H9 (cell line): ENCODE data around the gene TARS2. TPM values are rescaled to one million over a fixed set of nuclear protein-coding genes. Genes with fewer than 3 reads are reported as not detected.
A peak's percentile ranks its signal among the peaks of the same experiment; 100 is the strongest.

Experiments
- DNase-seq: peaks from one replicate; pipeline ENCODE4 v3.0.0-alpha.2; 2017
- H2AFZ ChIP-seq: one replicate; pipeline ENCODE4 v1.6.1; 2013; ENCODE audit warnings: mild to moderate bottlenecking, low read length, control low read depth, moderate library complexity
- H2AK5ac ChIP-seq: 2 replicates; pipeline ENCODE4 v1.6.1; 2013; ENCODE audit warnings: low read length, control low read depth, mixed read lengths; ENCODE audit not compliant: insufficient read length
- H2BK120ac ChIP-seq: one replicate; pipeline ENCODE4 v1.6.1; 2013; ENCODE audit warnings: low read depth, mild to moderate bottlenecking, low read length, control low read depth, inconsistent platforms; ENCODE audit not compliant: poor library complexity, severe bottlenecking
- H2BK12ac ChIP-seq: 2 replicates; pipeline ENCODE4 v1.6.1; 2013; ENCODE audit warnings: low read length, control low read depth, mixed read lengths, low read depth; ENCODE audit not compliant: insufficient read length
- H2BK15ac ChIP-seq: 2 replicates; pipeline ENCODE4 v1.6.1; 2013; ENCODE audit warnings: low read depth, low read length, control low read depth
- H2BK20ac ChIP-seq: one replicate; pipeline ENCODE4 v1.6.1; 2013; ENCODE audit warnings: low read depth, mild to moderate bottlenecking, low read length, control low read depth, inconsistent platforms; ENCODE audit not compliant: poor library complexity, severe bottlenecking
- H2BK5ac ChIP-seq: 2 replicates; pipeline ENCODE4 v1.6.1; 2013; ENCODE audit warnings: low read length, control low read depth, mixed read lengths; ENCODE audit not compliant: insufficient read length
- H3K14ac ChIP-seq: 2 replicates; pipeline ENCODE4 v1.6.1; 2013; ENCODE audit warnings: low read length, control low read depth; ENCODE audit not compliant: insufficient read depth
- H3K18ac ChIP-seq: 2 replicates; pipeline ENCODE4 v1.6.1; 2013; ENCODE audit warnings: low read depth, mild to moderate bottlenecking, mixed read lengths, low read length, control low read depth; ENCODE audit not compliant: insufficient read length
- H3K23ac ChIP-seq: 2 replicates; pipeline ENCODE4 v1.6.1; 2013; ENCODE audit warnings: low read length, control low read depth, mixed read lengths, low read depth; ENCODE audit not compliant: insufficient read length
- H3K23me2 ChIP-seq: 2 replicates; pipeline ENCODE4 v1.6.1; 2013; ENCODE audit warnings: low read depth, mild to moderate bottlenecking, mixed read lengths, low read length, control low read depth; ENCODE audit not compliant: insufficient read length, poor library complexity, severe bottlenecking
- H3K27ac ChIP-seq: 2 replicates; pipeline ENCODE4 v1.5.1; 2013; ENCODE audit warnings: low read length, control low read depth, mixed read lengths, low read depth; ENCODE audit not compliant: insufficient read length
- H3K27me3 ChIP-seq: 2 replicates; pipeline ENCODE4 v1.6.1; 2013; ENCODE audit warnings: low read length, control low read depth, inconsistent platforms; ENCODE audit not compliant: insufficient read depth
- H3K4ac ChIP-seq: 2 replicates; pipeline ENCODE4 v1.6.1; 2013; ENCODE audit warnings: low read depth, mild to moderate bottlenecking, control low read depth, inconsistent platforms, low read length, moderate library complexity
- H3K4me1 ChIP-seq: 2 replicates; pipeline ENCODE4 v1.6.1; 2013; ENCODE audit warnings: low read length, control low read depth, inconsistent platforms; ENCODE audit not compliant: insufficient read depth
- H3K4me2 ChIP-seq: 2 replicates; pipeline ENCODE4 v1.6.1; 2013; ENCODE audit warnings: low read length, control low read depth, mixed read lengths; ENCODE audit not compliant: insufficient read length, insufficient read depth
- H3K56ac ChIP-seq: 2 replicates; pipeline ENCODE4 v1.6.1; 2013; ENCODE audit warnings: low read depth, mild to moderate bottlenecking, mixed read lengths, low read length, control low read depth; ENCODE audit not compliant: insufficient read length
- H3K79me1 ChIP-seq: 2 replicates; pipeline ENCODE4 v1.6.1; 2013; ENCODE audit warnings: low read depth, mild to moderate bottlenecking, moderate library complexity, low read length, control low read depth, inconsistent platforms; ENCODE audit not compliant: insufficient read depth, poor library complexity, severe bottlenecking
- H3K79me2 ChIP-seq: 2 replicates; pipeline ENCODE4 v1.6.1; 2013; ENCODE audit warnings: low read length, control low read depth, inconsistent platforms; ENCODE audit not compliant: insufficient read depth
- H3K9ac ChIP-seq: 2 replicates; pipeline ENCODE4 v1.6.1; 2013; ENCODE audit warnings: low read length, control low read depth, mixed read lengths; ENCODE audit not compliant: insufficient read length; ENCODE audit errors: extremely low read depth
- H3K9me3 ChIP-seq: one replicate; pipeline ENCODE4 v1.6.1; 2013; ENCODE audit warnings: low read depth, low read length, inconsistent platforms; ENCODE audit not compliant: control insufficient read depth
- H3T11ph ChIP-seq: one replicate; pipeline ENCODE4 v1.6.1; 2013; ENCODE audit warnings: mild to moderate bottlenecking, low read length, control low read depth, inconsistent platforms
- H4K20me1 ChIP-seq: one replicate; pipeline ENCODE4 v1.6.1; 2013; ENCODE audit not compliant: control insufficient read depth, insufficient read length, insufficient read depth
- H4K5ac ChIP-seq: 2 replicates; pipeline ENCODE4 v1.6.1; 2013; ENCODE audit warnings: low read depth, mild to moderate bottlenecking, mixed read lengths, low read length, control low read depth; ENCODE audit not compliant: insufficient read length
- H4K8ac ChIP-seq: replicated peaks from 2 replicates; pipeline ENCODE4 v1.6.1; 2013; ENCODE audit warnings: low read length, control low read depth, mixed read lengths, low read depth; ENCODE audit not compliant: insufficient read length
- H4K91ac ChIP-seq: 2 replicates; pipeline ENCODE4 v1.6.1; 2013; ENCODE audit warnings: low read depth, mild to moderate bottlenecking, moderate library complexity, mixed read lengths, low read length, control low read depth; ENCODE audit not compliant: insufficient read length
- H3K27ac Mint-ChIP-seq, 3 experiments: 2 replicates in 2 of 3; 3 replicates in 1 of 3; pipeline ENCODE4 v1.8.0; 2020 to 2021; ENCODE audit warnings: mixed read lengths in 3 of 3, mild to moderate bottlenecking in 1 of 3, moderate library complexity in 1 of 3
- H3K27me3 Mint-ChIP-seq: 2 replicates; pipeline ENCODE4 v1.8.0; 2021; ENCODE audit warnings: low read depth, mild to moderate bottlenecking, moderate library complexity, mixed read lengths
- H3K36me3 Mint-ChIP-seq, 3 experiments: 2 replicates in 2 of 3; 3 replicates in 1 of 3; pipeline ENCODE4 v1.8.0; 2020 to 2021; ENCODE audit warnings: low read depth in 3 of 3, mixed read lengths in 3 of 3; ENCODE audit not compliant: insufficient read depth in 1 of 3
- H3K4me1 Mint-ChIP-seq, 2 experiments: 2 replicates each; pipeline ENCODE4 v1.8.0; 2020; ENCODE audit warnings: mixed read lengths in 2 of 2
- H3K4me3 Mint-ChIP-seq, 2 experiments: 2 replicates in 1 of 2; 3 replicates in 1 of 2; pipeline ENCODE4 v1.8.0; 2020 to 2021; ENCODE audit warnings: mild to moderate bottlenecking in 2 of 2, mixed read lengths in 2 of 2, moderate library complexity in 1 of 2
- H3K9me3 Mint-ChIP-seq, 2 experiments: 2 replicates in 1 of 2; 3 replicates in 1 of 2; pipeline ENCODE4 v1.8.0; 2020; ENCODE audit warnings: mild to moderate bottlenecking in 2 of 2, mixed read lengths in 2 of 2, moderate library complexity in 1 of 2
- WGBS: extraction: QIAGEN DNeasy Blood & Tissue Kit; methylation state at CpG from one replicate; pipeline ENCODE4 v1.1.7; 2013; ENCODE audit warnings: missing lambda C conversion rate, low lambda C conversion rate, mixed read lengths; ENCODE audit not compliant: insufficient read length; ENCODE audit errors: extremely low coverage; 5-methylcytosine and 5-hydroxymethylcytosine counted together
- total RNA-seq: library from RNA; stranded (reverse); gene quantifications from 2 replicates; pipeline ENCODE4 v1.2.1, GENCODE V29; 2021
- TF ChIP-seq, protein P1 (sequence below): fragments of 200-600 bp; sonication (generic); conservative IDR thresholded peaks from 3 replicates; pipeline ENCODE4 v1.8.0; 2021; ENCODE audit warnings: antibody characterized with exemption, mild to moderate bottlenecking

Gene TARS2
- total RNA-seq, 1 experiment from 2014 or later, result 36.5 TPM

DNA sequence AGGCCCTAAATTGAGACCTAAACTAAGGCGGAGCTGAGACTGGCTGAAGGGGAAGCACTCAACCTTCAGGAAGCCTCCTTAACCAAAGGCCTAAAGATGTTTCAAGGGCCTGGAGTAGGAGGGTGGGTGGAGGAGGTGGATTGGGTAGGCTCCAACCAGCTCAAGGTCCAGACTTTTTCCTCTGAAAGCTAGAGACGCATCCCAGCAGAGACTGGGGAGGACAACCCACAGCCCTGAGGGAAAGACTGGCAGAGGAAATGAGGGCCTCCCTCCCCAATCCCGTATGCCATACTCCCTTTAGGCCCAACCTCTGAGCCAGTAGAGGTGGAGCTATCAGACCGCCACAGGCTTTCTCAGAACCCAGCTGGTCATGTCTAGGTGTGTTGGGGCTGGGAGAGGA lies 21.8 kb downstream of the TARS2 start:
- no peak overlapping the region for H2AFZ ChIP-seq
- Mint-ChIP-seq H3K4me1 (peaks cover 5 to 6% of the 10 kb centered on the region in 2 experiments; a peak in 2 of 4 replicates), H3K4me3 (no peak overlapping the region), H3K27ac (0 out of 7 replicates have a peak overlapping the region, but pooled peaks of 1 of the 3 experiments have one; percentile 52), H3K36me3 (peaks cover 23 to 47% (median 32%) of the 10 kb centered on the region in 3 experiments; a peak in 6 of 7 replicates), H3K9me3 (no peaks in the 10 kb centered on the region), H3K27me3 (peaks cover 1% of the 10 kb centered on the region; the same call in 1 of the 2 replicates)
- H3K14ac ChIP-seq, result no peak overlapping the region
- H2BK15ac ChIP-seq, result no peak overlapping the region
- H3K79me2 ChIP-seq, result no peaks in the 10 kb centered on the region
- no peak overlapping the region for H4K8ac ChIP-seq
- no peaks in the 10 kb centered on the region for H3K27me3 ChIP-seq
- H3K27ac ChIP-seq, result no peak overlapping the region
- no peak overlapping the region for H3K4me2 ChIP-seq
- no peak overlapping the region for H2BK5ac ChIP-seq
- no peaks in the 10 kb centered on the region for H3K9me3 ChIP-seq
- H2BK20ac ChIP-seq, result no peak overlapping the region
- no peaks in the 10 kb centered on the region for H3K23me2 ChIP-seq
- H3T11ph ChIP-seq, result no peak overlapping the region
- WGBS, result no CpG with 5 or more reads among the region's 4 CpGs
- no peak overlapping the region for H4K91ac ChIP-seq
- H3K4me1 ChIP-seq, result no peaks in the 10 kb centered on the region
- H3K79me1 ChIP-seq, result no peaks in the 10 kb centered on the region
- H4K5ac ChIP-seq, result no peak overlapping the region
- H4K20me1 ChIP-seq, result no peaks in the 10 kb centered on the region
- no peak overlapping the region for H3K18ac ChIP-seq
- no peak overlapping the region for H2AK5ac ChIP-seq
- no peak overlapping the region for H2BK120ac ChIP-seq
- TF ChIP-seq, protein P1, sequence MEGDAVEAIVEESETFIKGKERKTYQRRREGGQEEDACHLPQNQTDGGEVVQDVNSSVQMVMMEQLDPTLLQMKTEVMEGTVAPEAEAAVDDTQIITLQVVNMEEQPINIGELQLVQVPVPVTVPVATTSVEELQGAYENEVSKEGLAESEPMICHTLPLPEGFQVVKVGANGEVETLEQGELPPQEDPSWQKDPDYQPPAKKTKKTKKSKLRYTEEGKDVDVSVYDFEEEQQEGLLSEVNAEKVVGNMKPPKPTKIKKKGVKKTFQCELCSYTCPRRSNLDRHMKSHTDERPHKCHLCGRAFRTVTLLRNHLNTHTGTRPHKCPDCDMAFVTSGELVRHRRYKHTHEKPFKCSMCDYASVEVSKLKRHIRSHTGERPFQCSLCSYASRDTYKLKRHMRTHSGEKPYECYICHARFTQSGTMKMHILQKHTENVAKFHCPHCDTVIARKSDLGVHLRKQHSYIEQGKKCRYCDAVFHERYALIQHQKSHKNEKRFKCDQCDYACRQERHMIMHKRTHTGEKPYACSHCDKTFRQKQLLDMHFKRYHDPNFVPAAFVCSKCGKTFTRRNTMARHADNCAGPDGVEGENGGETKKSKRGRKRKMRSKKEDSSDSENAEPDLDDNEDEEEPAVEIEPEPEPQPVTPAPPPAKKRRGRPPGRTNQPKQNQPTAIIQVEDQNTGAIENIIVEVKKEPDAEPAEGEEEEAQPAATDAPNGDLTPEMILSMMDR, result no peak
- no peak for DNase-seq
- no peak overlapping the region for H3K23ac ChIP-seq
- H3K9ac ChIP-seq, result no peak overlapping the region
- no peak overlapping the region for H3K4ac ChIP-seq
- no peak overlapping the region for H2BK12ac ChIP-seq
- no peak overlapping the region for H3K56ac ChIP-seq
